Stimulated activated CD4-positive, alpha-beta T cell treated with anti-CD3 and anti-CD28 coated beads, Interleukin-4, amount 100 ng/mL, for 48 hours (primary cell): ENCODE results near the gene FGF18.
"Not testable (repeated sequence)": the region's sequence is repeated elsewhere in the genome, so short reads cannot be mapped to it uniquely, and the experiment has no call there.

Source experiments
- DNase-seq, 2 donors: peaks; one replicate each; pipeline ENCODE4 v3.0.0-alpha.2; 2020; ENCODE audit warnings: low read depth in 2 of 2

The FGF18 gene

GRCh38 chr5:171400169-171400568 lies 19.3 kb upstream of the FGF18 start:
- DNase-seq, result no peak

DNA sequence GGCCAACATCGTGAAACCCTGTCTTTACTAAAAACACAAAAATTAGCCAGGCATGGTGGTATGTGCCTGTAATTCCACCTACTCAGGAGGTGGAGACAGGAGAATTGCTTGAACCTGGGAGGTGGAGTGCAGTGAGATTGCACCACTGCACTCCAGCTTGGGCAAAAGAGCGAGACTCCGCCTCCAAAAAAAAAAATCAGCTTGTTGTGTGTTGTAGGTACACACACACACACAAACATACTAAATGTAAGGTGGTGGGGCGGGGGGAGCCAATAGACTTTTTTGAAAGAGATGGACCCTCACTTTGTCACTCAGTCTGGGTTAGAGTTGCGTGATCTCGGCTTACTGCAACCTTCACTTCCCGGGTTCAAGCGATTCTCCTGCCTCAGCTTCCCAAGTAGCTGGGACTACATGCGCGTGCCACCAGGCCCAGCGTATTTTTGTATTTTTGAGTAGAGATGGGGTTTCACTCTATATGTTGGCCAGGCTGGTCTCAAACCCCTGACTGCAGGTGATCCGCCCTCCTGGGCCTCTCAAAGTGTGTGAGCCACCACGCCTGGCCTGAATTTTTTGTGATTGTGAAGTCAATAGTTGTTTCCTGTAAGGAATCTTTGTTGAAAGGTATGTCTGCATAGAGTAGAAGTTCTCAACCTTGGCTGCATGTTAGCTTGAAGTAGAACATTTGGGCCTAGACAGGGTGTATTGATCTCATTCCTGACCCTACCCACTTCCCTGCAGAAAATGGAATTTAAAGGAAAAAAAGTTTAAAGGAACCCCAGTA lies 18.1 kb upstream of the FGF18 start:
- no peak for DNase-seq

DNA sequence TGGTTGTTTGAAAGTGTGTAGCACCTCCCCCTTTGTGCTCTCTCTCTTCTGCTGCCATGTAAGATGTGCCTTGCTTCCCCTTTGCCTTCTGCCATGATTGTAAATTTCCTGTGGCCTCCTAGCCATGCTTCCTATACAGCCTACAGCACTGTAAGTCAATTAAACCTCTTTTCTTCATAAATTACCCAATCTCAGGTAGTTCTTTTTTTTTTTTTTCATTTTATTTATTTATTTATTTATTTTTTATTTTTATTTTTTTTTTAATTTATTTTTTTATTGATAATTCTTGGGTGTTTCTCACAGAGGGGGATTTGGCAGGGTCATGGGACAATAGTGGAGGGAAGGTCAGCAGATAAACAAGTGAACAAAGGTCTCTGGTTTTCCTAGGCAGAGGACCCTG lies 16.7 kb upstream of the FGF18 start:
- DNase-seq, result not testable (repeated sequence)

- no peak for DNase-seq
Measured at GRCh38 chr5:171405615-171406014, 13.8 kb upstream of the FGF18 start.

DNA sequence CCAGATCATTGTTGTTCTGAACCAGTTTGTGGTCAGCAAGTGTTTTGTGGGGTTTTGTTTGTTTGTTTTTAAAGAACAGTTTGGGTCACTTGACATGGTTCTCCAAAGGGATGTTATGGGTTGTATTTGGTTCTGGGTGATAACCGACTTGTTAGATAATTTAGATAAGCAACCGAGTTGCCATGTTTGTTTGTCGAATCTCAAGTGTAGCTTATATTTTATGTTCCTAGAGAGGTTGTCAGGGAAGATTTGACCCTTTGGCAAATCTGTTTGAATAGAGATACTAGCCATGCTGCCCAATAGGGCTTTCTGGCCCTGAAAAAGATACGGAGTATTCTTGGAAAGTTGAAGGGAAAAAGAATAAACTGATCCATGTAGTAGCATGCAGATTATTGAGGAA lies 12.2 kb upstream of the FGF18 start:
- DNase-seq, result no peak

GRCh38 chr5:171409164-171410136 lies 10.0 kb upstream of the FGF18 start:
- DNase-seq, result no peak

DNA sequence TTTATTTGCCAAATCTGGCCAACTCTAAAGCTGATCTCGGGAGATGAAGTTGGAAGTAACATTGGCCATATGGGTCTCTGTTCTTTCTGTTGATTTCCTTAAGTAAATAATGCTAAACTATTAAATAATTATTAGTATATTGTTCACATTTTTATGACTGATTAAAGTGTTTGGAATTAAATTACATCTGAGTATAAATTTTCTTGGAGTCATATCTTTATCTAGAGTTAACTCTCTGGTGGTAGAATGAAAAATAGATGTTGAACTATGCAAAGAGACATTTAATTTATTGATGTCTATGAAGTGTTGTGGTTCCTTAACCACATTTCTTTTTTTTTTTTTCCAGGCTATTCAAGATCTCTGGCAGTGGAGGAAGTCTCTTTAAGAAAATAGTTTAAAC lies 9.3 kb upstream of the FGF18 start:
- no peak for DNase-seq

- DNase-seq, result no peak
Measured at GRCh38 chr5:171412186-171412585, 7.3 kb upstream of the FGF18 start.

GRCh38 chr5:171413153-171413910 lies 6.1 kb upstream of the FGF18 start:
- DNase-seq, result no peak

DNA sequence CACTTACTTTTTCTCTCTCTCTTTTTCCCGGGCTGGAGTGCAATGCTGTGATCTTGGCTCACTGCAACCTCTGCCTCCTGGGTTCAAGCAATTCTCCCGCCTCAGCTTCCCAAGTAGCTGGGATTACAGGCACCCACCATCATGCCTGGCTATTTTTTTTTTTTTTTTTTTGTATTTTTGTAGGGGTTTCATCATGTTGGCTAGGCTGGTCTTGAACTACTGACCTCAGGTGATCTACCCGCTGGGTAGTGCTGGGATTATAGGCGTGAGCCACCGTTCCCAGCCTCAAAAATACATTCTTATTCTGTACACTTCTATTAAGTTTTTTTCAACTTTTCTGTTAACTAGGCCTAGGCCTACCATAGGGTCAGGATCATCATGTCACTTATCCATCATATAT lies 5.5 kb upstream of the FGF18 start:
- not testable (repeated sequence) for DNase-seq

- no peak for DNase-seq
Measured at GRCh38 chr5:171415115-171415730, 4.2 kb upstream of the FGF18 start.

DNA sequence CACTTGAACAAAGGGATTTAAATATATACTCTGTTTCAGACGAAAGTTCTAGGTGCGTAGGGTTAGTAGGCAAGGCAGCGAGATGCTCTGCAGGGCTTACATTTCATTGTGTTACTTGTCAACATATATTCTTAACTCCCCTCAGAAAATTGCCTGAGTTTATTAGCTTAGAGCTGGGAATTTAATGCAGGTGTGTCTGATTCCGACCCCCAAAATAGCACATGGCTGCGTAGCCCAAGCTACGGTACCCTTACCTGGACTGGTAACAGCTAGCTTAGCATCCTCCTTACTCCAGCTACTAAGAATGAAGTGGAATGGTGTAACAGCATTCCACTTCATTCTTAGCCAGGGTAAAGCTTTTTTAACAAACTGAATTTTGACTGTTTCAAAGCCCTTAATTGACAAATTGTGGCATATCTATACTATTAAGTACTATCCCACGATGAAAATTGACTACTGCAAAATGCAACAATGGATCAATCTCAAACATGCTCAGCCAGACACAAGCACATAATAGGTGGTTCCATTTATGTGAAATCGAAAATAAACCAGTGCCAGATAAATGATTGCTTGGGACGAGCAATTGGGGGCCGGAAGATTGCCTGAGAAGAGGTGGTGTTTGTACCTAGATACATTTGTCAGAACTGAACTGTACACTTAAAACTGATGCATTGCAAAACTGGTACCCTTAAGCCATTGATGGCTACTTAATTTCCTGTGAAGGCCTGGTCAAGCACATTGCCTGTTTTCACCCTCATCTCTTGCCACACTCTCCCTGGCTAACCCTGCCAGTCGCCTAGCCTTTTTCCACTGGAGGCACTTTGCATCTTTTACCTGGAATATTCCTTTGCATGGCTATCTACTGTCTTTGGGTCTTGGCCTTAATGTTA lies 3.0 kb upstream of the FGF18 start:
- no peak for DNase-seq

DNA sequence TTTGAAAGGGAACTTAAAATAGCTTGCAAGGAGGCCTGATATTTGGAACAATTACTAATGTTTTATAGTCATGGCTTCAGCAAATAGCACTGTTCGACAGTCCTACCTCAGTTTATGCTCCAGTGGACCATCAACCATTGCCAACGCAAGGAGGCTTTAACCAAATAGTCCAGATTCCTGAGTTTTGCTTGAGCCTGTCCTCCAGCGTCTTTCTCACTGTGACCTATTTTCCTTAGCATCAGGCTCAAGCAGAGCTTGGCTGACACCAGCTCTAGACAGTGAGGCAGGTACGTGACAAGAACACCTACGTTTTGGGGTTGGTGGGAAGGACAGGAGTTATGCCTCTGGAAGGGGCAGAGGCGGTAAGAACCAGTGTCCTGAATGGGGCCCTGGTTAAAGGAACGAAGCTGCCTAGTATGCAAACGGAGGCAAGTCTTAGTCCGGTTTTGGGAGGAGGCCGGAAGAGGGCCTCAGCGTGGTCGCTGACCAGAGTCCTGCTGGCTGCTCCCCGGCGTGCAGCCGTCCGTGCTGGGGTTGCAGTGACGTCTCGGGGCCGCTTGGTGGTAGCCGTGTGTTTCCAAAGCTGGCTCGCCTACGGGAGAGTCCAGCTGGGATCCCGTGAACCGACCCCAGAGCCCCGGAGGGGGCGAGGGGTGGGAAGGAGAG lies 998 bp upstream of the FGF18 start:
- peak; percentile 37 to 47 for DNase-seq

DNA sequence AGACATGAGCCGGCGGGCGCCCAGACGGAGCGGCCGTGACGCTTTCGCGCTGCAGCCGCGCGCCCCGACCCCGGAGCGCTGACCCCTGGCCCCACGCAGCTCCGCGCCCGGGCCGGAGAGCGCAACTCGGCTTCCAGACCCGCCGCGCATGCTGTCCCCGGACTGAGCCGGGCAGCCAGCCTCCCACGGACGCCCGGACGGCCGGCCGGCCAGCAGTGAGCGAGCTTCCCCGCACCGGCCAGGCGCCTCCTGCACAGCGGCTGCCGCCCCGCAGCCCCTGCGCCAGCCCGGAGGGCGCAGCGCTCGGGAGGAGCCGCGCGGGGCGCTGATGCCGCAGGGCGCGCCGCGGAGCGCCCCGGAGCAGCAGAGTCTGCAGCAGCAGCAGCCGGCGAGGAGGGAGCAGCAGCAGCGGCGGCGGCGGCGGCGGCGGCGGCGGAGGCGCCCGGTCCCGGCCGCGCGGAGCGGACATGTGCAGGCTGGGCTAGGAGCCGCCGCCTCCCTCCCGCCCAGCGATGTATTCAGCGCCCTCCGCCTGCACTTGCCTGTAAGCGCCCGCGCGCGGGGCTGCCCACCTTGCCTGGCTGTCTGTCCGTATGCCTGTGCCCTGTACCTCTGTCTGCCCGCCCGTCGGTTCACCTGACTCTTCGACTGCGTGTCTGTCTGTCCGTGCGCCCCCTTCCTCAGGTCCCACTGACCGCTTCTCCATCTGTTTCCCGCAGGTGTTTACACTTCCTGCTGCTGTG lies 412 bp downstream of the FGF18 start:
- no peak for DNase-seq

- DNase-seq, result no peak
Measured at GRCh38 chr5:171420431-171421241, 1.2 kb downstream of the FGF18 start.

GRCh38 chr5:171421331-171422262 lies 2.1 kb downstream of the FGF18 start:
- DNase-seq, result no peak

DNA sequence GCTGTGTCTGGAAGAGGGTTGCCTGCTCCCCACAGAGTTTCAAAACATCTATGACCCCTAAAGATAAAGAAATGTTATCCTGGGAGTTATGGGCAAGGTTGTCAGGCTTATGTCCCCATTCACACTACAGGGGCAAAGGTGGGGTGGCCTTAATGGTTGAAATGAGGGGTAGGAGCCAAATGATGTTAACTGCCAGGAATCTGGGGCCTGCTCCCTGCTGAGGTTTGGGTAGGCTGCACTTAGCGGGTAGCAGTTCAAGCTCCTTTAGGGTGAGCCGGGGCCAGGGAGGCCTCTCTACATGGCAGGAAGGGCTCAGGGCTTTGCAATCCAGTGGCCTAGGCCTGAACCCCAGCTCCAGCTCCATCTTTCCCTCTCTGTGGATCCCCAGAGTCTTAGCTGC lies 3.0 kb downstream of the FGF18 start:
- DNase-seq, result no peak
